ENCODE data around the gene COL6A2.

Gene COL6A2

GRCh38 chr21:46114963-46115362, 17.1 kb downstream of the COL6A2 start:
- Histone ChIP-seq H3K9me3 (replicated peaks in 1 of 11) (peaks cover 10 to 21% (median 14%) of the 10 kb centered on the region in 11 experiments), H3K9ac (no peak overlapping the region), H3K27ac (no peak overlapping the region), H3K4me3 (no peak overlapping the region), H3K4me1 (peaks cover 0 to 46% (median 37%) of the 10 kb centered on the region in 10 experiments; a peak in 16 of 20 replicates), H4K20me1 (peaks cover 0 to 28% (median 0%) of the 10 kb centered on the region in 11 experiments; a peak in 7 of 22 replicates), H3K4me2 (no peak overlapping the region), H3K36me3 (peaks cover 10 to 42% (median 23%) of the 10 kb centered on the region in 11 experiments; a peak in 17 of 22 replicates), H3K27me3 (no peaks in the 10 kb centered on the region)
- TF ChIP-seq Cebpa-rat (IDR thresholded peaks at IDR 0.05) = no peak

DNA sequence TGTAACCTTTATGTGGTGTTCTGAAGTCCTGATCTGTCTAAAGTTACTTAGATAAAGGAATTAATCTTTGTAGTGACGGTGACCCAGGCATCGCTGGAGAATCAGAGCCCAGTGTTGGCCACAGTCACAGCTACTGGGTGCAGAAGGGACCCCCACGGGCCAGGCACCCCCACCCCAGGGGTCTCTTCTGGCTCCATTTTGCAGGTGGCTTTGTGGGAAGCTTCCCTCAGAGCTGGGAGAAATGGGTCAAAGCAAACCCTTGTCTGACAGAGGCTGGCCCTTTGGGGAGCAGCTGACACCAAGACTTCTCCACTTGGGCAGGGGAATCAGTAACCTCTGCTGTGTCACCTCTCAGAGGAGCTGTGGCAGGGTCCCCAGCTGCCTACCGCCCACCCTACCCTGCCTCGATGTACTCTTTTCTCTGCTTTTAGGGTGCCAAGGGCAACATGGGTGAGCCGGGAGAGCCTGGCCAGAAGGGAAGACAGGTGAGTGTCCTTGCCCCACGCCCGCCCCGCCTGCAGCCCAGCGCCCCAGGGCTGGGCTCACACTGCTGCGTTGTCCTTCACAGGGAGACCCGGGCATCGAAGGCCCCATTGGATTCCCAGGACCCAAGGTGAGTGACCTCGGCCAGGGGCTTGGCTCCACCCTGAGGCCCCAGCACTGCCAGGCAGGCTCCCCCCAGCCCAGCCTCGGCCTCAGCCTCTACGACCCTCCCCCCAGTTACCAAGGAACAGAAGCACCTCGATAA, 17.7 kb downstream of the COL6A2 start:
- H3K9me3 ChIP-seq (replicated peaks in 1 of 11) = peaks cover 10 to 21% (median 14%) of the 10 kb centered on the region in 11 experiments
- peaks cover 10 to 42% (median 23%) of the 10 kb centered on the region in 11 experiments; a peak in 17 of 22 replicates for H3K36me3 ChIP-seq
- H3K4me2 ChIP-seq = peak overlapping the region in 6 of 11 experiments; percentile 39 to 73 (median 54); a peak in 8 of 22 replicates
- peaks cover 0 to 28% (median 0%) of the 10 kb centered on the region in 11 experiments; a peak in 7 of 22 replicates for H4K20me1 ChIP-seq
- H3K27me3 ChIP-seq = no peaks in the 10 kb centered on the region
- no peak for TF ChIP-seq Cebpa-rat (IDR thresholded peaks at IDR 0.05)
- no peak overlapping the region for H3K9ac ChIP-seq
- H3K4me3 ChIP-seq = no peak overlapping the region
- peaks cover 0 to 53% (median 44%) of the 10 kb centered on the region in 10 experiments; a peak in 16 of 20 replicates for H3K4me1 ChIP-seq
- no peak overlapping the region for H3K27ac ChIP-seq

- Histone ChIP-seq H3K27me3 (no peaks in the 10 kb centered on the region), H3K4me2 (peak overlapping the region in 8 of 11 experiments; percentile 39 to 73 (median 54); a peak in 14 of 22 replicates), H3K36me3 (peaks cover 10 to 42% (median 23%) of the 10 kb centered on the region in 11 experiments; a peak in 17 of 22 replicates), H3K4me1 (peaks cover 0 to 57% (median 46%) of the 10 kb centered on the region in 10 experiments; a peak in 16 of 20 replicates), H4K20me1 (peaks cover 0 to 31% (median 0%) of the 10 kb centered on the region in 11 experiments; a peak in 7 of 22 replicates), H3K9me3 (replicated peaks in 1 of 11) (peaks cover 10 to 21% (median 14%) of the 10 kb centered on the region in 11 experiments), H3K27ac (no peak overlapping the region), H3K9ac (peak overlapping the region in 3 of 11 experiments; percentile 7 to 34 (median 19); a peak in 1 of 22 replicates), H3K4me3 (no peak overlapping the region)
- no peak for TF ChIP-seq Cebpa-rat (IDR thresholded peaks at IDR 0.05)
Observed at GRCh38 chr21:46116189-46116775, 18.4 kb downstream of the COL6A2 start.

- Histone ChIP-seq H3K36me3 (peaks cover 10 to 40% (median 22%) of the 10 kb centered on the region in 11 experiments; a peak in 17 of 22 replicates), H3K4me2 (peak overlapping the region in 10 of 11 experiments; percentile 5 to 73 (median 48); a peak in 18 of 22 replicates), H3K4me3 (no peak overlapping the region), H3K27me3 (no peaks in the 10 kb centered on the region), H3K9me3 (replicated peaks in 1 of 11) (peaks cover 10 to 21% (median 14%) of the 10 kb centered on the region in 11 experiments), H3K9ac (peak overlapping the region in 4 of 11 experiments; percentile 7 to 45 (median 26); a peak in 2 of 22 replicates), H3K4me1 (peaks cover 0 to 60% (median 46%) of the 10 kb centered on the region in 10 experiments; a peak in 16 of 20 replicates), H3K27ac (no peak overlapping the region), H4K20me1 (peaks cover 0 to 32% (median 0%) of the 10 kb centered on the region in 11 experiments; a peak in 7 of 22 replicates)
- no peak for TF ChIP-seq Cebpa-rat (IDR thresholded peaks at IDR 0.05)
Observed at GRCh38 chr21:46116776-46117585, 19.1 kb downstream of the COL6A2 start.

- Histone ChIP-seq H3K4me2 (peak overlapping the region in 7 of 11 experiments; percentile 20 to 73 (median 50); a peak in 11 of 22 replicates), H3K27ac (no peak overlapping the region), H3K27me3 (no peaks in the 10 kb centered on the region)
Observed at GRCh38 chr21:46117586-46118315, 19.8 kb downstream of the COL6A2 start.

GRCh38 chr21:46118316-46119143, 20.6 kb downstream of the COL6A2 start:
- peaks cover 6 to 25% (median 11%) of the 10 kb centered on the region in 11 experiments; a peak in 17 of 22 replicates for H3K36me3 ChIP-seq
- peak overlapping the region in 6 of 11 experiments; percentile 36 to 73 (median 71); a peak in 8 of 22 replicates for H3K4me2 ChIP-seq
- H3K9ac ChIP-seq = no peak overlapping the region
- no peak for TF ChIP-seq Cebpa-rat (IDR thresholded peaks at IDR 0.05)
- no peaks in the 10 kb centered on the region for H3K27me3 ChIP-seq
- peaks cover 10 to 19% (median 13%) of the 10 kb centered on the region in 11 experiments for H3K9me3 ChIP-seq (replicated peaks in 1 of 11)
- H4K20me1 ChIP-seq = peaks cover 0 to 38% (median 0%) of the 10 kb centered on the region in 11 experiments; a peak in 7 of 22 replicates
- H3K27ac ChIP-seq = no peak overlapping the region
- no peak overlapping the region for H3K4me3 ChIP-seq
- peaks cover 0 to 64% (median 46%) of the 10 kb centered on the region in 10 experiments; a peak in 16 of 20 replicates for H3K4me1 ChIP-seq

More at GRCh38 chr21:46117586-46118315, 19.8 kb downstream of the COL6A2 start:
- Histone ChIP-seq H3K9me3 (replicated peaks in 1 of 11) (peaks cover 10 to 21% (median 14%) of the 10 kb centered on the region in 11 experiments), H3K4me1 (peaks cover 0 to 64% (median 46%) of the 10 kb centered on the region in 10 experiments; a peak in 16 of 20 replicates), H3K36me3 (peaks cover 9 to 33% (median 17%) of the 10 kb centered on the region in 11 experiments; a peak in 17 of 22 replicates), H4K20me1 (peaks cover 0 to 38% (median 0%) of the 10 kb centered on the region in 11 experiments; a peak in 7 of 22 replicates), H3K4me3 (no peak overlapping the region), H3K9ac (no peak overlapping the region)
- TF ChIP-seq Cebpa-rat (IDR thresholded peaks at IDR 0.05) = no peak

DNA sequence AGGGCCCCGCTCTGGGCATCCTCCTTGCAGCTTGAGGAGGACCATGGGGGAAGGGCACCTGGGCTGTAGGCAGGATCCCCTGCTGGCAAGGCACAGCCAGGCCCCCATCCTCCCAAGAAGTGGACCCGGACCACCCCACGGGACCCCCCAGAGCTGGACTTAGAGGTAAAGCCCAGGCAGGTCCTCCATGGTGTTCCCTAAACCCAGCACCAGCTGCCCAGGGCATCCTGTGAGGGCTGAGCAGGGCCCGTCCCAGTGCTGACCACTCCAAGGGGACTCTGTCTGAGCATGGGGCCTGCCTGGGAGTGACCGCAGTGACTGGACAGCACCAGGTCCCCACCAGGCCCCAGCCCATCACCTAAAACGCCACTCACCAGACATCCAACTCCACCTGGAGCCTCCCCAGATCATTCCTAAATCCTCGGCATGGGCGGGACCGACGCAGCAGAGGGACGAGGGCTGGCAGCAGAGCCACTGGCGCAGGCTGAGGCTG, 21.3 kb downstream of the COL6A2 start:
- Histone ChIP-seq H3K9me3 (replicated peaks in 1 of 11) (peaks cover 7 to 13% (median 11%) of the 10 kb centered on the region in 11 experiments), H3K4me1 (peaks cover 0 to 64% (median 46%) of the 10 kb centered on the region in 10 experiments; a peak in 16 of 20 replicates), H3K4me3 (no peak overlapping the region), H3K27ac (no peak overlapping the region), H3K4me2 (peak overlapping the region in 6 of 11 experiments; percentile 36 to 72 (median 68); a peak in 11 of 22 replicates), H3K36me3 (peaks cover 6 to 20% (median 7%) of the 10 kb centered on the region in 11 experiments; a peak in 17 of 22 replicates), H4K20me1 (peaks cover 0 to 38% (median 0%) of the 10 kb centered on the region in 11 experiments; a peak in 7 of 22 replicates), H3K27me3 (no peaks in the 10 kb centered on the region), H3K9ac (no peak overlapping the region)
- no peak for TF ChIP-seq Cebpa-rat (IDR thresholded peaks at IDR 0.05)

Data from BLaER1 treated with 17β-estradiol and CSF1 and Interleukin-3, amounts not matched to agents 10 nM and 100 nM (cell line).